ENCODE results near the gene ADPRHL1. TPM values are rescaled to one million over a fixed set of nuclear protein-coding genes. Genes with fewer than 3 reads are reported as not detected.
A peak's percentile ranks its signal among the peaks of the same experiment; 100 is the strongest.
"Not testable (repeated sequence)": the region's sequence is repeated elsewhere in the genome, so short reads cannot be mapped to it uniquely, and the experiment has no call there.

The ADPRHL1 gene
- total RNA-seq, 1 experiment from 2014 or later, result 1.5 TPM

DNA sequence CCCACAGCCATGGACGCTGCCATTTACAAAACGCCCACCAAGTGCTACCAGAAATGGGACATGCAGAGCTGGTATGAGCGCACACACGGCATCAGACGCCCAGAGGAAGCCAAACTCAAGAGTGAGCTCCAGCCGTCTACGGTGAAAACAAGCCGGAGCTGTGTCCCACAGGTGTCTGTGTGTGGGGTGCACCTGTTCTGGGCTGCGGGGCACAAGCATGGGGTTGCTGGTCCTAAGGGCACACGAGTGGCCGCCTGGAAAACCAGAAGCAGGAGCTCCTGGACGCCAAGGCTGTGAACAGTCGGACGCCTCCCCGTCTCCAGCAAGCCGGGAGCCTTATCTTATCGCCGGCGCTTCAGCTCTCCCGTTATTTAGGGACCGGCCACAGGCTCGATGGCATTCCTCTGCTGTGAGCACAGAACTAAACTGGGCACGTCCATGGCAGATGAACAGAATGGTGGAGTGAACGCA lies 1.3 kb downstream of the ADPRHL1 start (continued):
- TF ChIP-seq HMGXB4 (CRISPR knock-in tag; IDR thresholded peaks at IDR 0.05), result no peak
- TF ChIP-seq CBFB (CRISPR knock-in tag; IDR thresholded peaks at IDR 0.05; ENCODE audit: low read depth), result no peak
- TF ChIP-seq ZNF317 (CRISPR knock-in tag; IDR thresholded peaks at IDR 0.05; ENCODE audit: borderline replicate concordance, low read depth), result no peak
- no peak for TF ChIP-seq ZNF671 (CRISPR knock-in tag; IDR thresholded peaks at IDR 0.05)
- no peak for TF ChIP-seq ZNF263 (CRISPR knock-in tag; IDR thresholded peaks at IDR 0.05; ENCODE audit: low read depth)

DNA sequence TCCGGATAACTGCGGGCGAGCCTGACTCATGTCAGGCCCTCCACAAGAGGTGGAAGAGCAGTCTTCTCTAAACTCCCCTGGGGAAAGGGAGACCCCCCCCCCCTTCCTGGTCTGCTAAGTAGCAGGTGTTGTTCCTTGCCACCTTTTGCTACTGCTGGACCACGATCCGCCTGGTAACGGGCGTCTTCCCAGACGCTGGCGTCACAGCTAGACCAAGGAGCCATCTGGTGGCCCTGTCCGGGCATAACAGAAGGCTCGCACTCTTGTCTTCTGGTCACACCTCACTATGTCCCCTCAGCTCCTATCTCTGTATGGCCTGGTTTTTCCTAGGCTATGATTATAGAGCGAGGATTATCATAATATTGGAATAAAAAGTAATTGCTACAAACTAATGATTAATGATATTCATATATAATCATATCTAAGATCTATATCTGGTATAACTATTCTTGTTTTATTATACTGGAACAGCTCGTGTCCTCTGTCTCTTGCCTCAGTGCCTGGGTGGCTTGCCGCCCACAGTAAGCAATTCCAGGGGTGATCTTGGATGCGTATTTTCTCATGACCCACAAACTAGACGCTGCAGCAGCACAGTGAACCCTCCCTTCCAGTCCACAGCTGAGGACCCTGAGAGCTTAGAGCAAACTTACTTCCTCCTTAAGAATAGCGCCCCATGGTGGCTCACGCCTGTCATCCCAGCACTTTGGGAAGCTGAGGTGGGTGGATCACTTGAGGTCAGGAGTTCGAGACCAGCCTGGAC lies 2.2 kb downstream of the ADPRHL1 start:
- peak; percentile 76 for ATAC-seq
- H3K27ac Mint-ChIP-seq; H3K4me1 Mint-ChIP-seq; H3K27me3 Mint-ChIP-seq (ENCODE audit: low read depth); H3K9me3 Mint-ChIP-seq; H3K4me3 Mint-ChIP-seq: not testable (repeated sequence)
- ChIA-PET POLR2A (interaction anchor here (0.6 to 1.0 kb wide), 2 partner anchors 38 kb away, joined by 3 to 4 read pairs; no protein-coding TSS in a partner anchor), CTCF (interaction anchor here (0.6 to 3.9 kb wide), 42 partner anchors 13 to 627 kb away, joined by 3 to 25 read pairs (median 3); partner anchors contain the start of gene DCUN1D2)
- H3K36me3 Mint-ChIP-seq, result peaks cover 13% of the 10 kb centered on the region
- peak; percentile 66 for DNase-seq (ENCODE audit: low spot score)
- TF ChIP-seq, protein P1, sequence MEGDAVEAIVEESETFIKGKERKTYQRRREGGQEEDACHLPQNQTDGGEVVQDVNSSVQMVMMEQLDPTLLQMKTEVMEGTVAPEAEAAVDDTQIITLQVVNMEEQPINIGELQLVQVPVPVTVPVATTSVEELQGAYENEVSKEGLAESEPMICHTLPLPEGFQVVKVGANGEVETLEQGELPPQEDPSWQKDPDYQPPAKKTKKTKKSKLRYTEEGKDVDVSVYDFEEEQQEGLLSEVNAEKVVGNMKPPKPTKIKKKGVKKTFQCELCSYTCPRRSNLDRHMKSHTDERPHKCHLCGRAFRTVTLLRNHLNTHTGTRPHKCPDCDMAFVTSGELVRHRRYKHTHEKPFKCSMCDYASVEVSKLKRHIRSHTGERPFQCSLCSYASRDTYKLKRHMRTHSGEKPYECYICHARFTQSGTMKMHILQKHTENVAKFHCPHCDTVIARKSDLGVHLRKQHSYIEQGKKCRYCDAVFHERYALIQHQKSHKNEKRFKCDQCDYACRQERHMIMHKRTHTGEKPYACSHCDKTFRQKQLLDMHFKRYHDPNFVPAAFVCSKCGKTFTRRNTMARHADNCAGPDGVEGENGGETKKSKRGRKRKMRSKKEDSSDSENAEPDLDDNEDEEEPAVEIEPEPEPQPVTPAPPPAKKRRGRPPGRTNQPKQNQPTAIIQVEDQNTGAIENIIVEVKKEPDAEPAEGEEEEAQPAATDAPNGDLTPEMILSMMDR (IDR thresholded peaks at IDR 0.05), result peak; percentile 22; the same call in 1 of the 2 replicates

GRCh38 chr13:113450348-113450744 lies 2.9 kb downstream of the ADPRHL1 start:
- CTCF ChIA-PET, result interaction anchor here (1.9 kb wide), 1 partner anchor 212 kb away, joined by 6 read pairs; no protein-coding TSS in a partner anchor
- H3K4me1 Mint-ChIP-seq; POLR2A ChIA-PET; H3K36me3 Mint-ChIP-seq; H3K27me3 Mint-ChIP-seq (ENCODE audit: low read depth); H3K4me3 Mint-ChIP-seq; DNase-seq (ENCODE audit: low spot score); H3K27ac Mint-ChIP-seq; H3K9me3 Mint-ChIP-seq; ATAC-seq: not testable (repeated sequence)

- H3K4me3 Mint-ChIP-seq, result no peak overlapping the region
- H3K27ac Mint-ChIP-seq, result peak overlapping the region; percentile 50
- ChIA-PET POLR2A (no interaction called here), CTCF (interaction anchor here (1.3 to 1.9 kb wide), 2 partner anchors 175 to 212 kb away, joined by 3 to 6 read pairs; no protein-coding TSS in a partner anchor)
- no peak for DNase-seq (ENCODE audit: low spot score)
- ATAC-seq, result no peak
- TF ChIP-seq, protein P2, sequence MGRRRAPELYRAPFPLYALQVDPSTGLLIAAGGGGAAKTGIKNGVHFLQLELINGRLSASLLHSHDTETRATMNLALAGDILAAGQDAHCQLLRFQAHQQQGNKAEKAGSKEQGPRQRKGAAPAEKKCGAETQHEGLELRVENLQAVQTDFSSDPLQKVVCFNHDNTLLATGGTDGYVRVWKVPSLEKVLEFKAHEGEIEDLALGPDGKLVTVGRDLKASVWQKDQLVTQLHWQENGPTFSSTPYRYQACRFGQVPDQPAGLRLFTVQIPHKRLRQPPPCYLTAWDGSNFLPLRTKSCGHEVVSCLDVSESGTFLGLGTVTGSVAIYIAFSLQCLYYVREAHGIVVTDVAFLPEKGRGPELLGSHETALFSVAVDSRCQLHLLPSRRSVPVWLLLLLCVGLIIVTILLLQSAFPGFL (CRISPR knock-in tag; IDR thresholded peaks at IDR 0.05; ENCODE audit: borderline replicate concordance), result no peak
- TF ChIP-seq JUN (CRISPR knock-in tag; IDR thresholded peaks at IDR 0.05) (no peak), ERG (CRISPR knock-in tag; IDR thresholded peaks at IDR 0.05) (no peak), IRF1 (CRISPR knock-in tag; IDR thresholded peaks at IDR 0.05) (no peak), ZNF138 (CRISPR knock-in tag; conservative IDR thresholded peaks at IDR 0.05) (no peak)
- peaks cover 3% of the 10 kb centered on the region; the same call in 1 of the 2 replicates for H3K36me3 Mint-ChIP-seq
- H3K9me3 Mint-ChIP-seq, result peaks cover 8% of the 10 kb centered on the region; the same call in 1 of the 2 replicates
- H3K27me3 Mint-ChIP-seq (ENCODE audit: low read depth), result no peaks in the 10 kb centered on the region
- H3K4me1 Mint-ChIP-seq, result peaks cover 5% of the 10 kb centered on the region; the same call in 1 of the 2 replicates
Measured at GRCh38 chr13:113449693-113450347, 3.5 kb downstream of the ADPRHL1 start.
